HUES48 (cell line): Measurements from ENCODE around the gene DDAH1.
A peak's percentile ranks its signal among the peaks of the same experiment; 100 is the strongest.

ENCODE experiments used
- H3K27ac ChIP-seq: one replicate; pipeline ENCODE4 v1.7.0; 2013; ENCODE audit warnings: low read depth, low read length, inconsistent platforms
- H3K27me3 ChIP-seq: 2 replicates; pipeline ENCODE4 v1.6.1; 2013; ENCODE audit warnings: mild to moderate bottlenecking, low read length; ENCODE audit not compliant: control insufficient read depth, insufficient read depth
- H3K36me3 ChIP-seq: 2 replicates; pipeline ENCODE4 v1.6.1; 2013; ENCODE audit warnings: low read length; ENCODE audit not compliant: control insufficient read depth, insufficient read depth
- H3K4me1 ChIP-seq: 2 replicates; pipeline ENCODE4 v1.6.1; 2013; ENCODE audit warnings: mild to moderate bottlenecking, low read length; ENCODE audit not compliant: control insufficient read depth, insufficient read depth
- H3K4me3 ChIP-seq: 2 replicates; pipeline ENCODE4 v1.5.1; 2013; ENCODE audit warnings: mild to moderate bottlenecking, low read depth, low read length
- H3K9ac ChIP-seq: 2 replicates; pipeline ENCODE4 v1.6.1; 2013; ENCODE audit warnings: mild to moderate bottlenecking, low read depth, low read length, moderate library complexity
- H3K9me3 ChIP-seq: 2 replicates; pipeline ENCODE4 v1.6.1; 2013; ENCODE audit warnings: low read length; ENCODE audit not compliant: control insufficient read depth, insufficient read depth

DDAH1 gene

DNA sequence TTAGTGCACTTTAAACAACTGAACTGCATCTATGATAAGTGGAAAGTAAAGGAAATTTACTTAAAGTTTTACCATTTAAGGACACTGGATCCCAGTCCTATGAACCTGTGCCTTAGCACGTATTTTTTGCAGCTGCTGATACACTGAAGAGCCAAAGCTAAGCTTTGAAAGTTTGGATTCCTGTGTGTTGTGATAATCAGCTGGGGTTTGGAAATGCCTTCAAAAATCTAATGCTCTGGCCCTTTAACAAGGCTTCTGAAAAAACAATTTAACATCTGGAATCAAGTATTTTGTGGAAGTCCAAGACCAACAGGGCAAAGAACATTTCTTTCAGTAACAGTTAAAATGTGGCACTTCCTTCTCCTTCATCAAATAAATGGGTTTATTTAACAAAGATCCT lies 51.8 kb downstream of the DDAH1 start:
- H3K27ac ChIP-seq, result no peak overlapping the region
- H3K9me3 ChIP-seq, result no peaks in the 10 kb centered on the region
- no peak overlapping the region; the same call in 1 of the 2 replicates for H3K9ac ChIP-seq
- H3K27me3 ChIP-seq, result no peaks in the 10 kb centered on the region
- no peak overlapping the region for H3K4me3 ChIP-seq
- H3K36me3 ChIP-seq, result no peaks in the 10 kb centered on the region
- H3K4me1 ChIP-seq, result peaks cover 24% of the 10 kb centered on the region

DNA sequence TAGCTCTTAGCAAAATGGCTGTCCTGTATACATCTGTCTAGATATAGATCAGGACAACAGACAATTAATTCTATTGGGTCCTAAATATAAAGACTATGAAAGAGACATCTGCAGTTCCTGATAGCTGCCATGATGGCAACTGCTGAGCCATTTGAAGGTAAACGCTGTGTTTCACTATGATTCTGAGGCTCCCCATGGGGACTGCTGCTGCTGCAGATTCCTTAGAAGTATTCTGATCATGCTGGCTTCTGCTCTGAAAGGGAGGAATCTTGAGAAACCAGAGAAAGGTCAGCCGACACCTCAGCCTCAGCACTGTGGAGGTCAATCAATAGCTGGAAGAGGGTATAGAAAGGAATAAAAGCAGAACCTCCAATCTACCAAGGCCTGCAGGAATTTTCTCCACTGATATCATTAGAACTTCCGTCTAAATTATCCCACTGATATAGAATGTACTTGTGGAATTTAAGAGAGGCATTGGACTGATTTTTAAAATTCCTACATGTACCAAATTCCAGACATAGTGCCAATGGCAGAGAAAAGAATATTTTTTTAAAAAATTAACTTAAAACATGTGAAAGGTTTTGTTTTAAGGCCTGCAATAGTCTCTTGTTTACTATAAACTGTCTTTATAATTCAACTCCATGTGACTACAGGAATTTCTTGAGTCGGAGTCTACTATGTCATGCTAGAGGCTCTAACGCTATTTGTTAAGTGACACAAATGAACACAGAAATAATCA lies 53.2 kb downstream of the DDAH1 start:
- Histone ChIP-seq H3K4me3 (no peak overlapping the region), H3K4me1 (peaks cover 34% of the 10 kb centered on the region), H3K27me3 (no peaks in the 10 kb centered on the region), H3K9ac (no peak overlapping the region), H3K9me3 (no peaks in the 10 kb centered on the region), H3K36me3 (no peaks in the 10 kb centered on the region), H3K27ac (peak overlapping the region; percentile 68)

DNA sequence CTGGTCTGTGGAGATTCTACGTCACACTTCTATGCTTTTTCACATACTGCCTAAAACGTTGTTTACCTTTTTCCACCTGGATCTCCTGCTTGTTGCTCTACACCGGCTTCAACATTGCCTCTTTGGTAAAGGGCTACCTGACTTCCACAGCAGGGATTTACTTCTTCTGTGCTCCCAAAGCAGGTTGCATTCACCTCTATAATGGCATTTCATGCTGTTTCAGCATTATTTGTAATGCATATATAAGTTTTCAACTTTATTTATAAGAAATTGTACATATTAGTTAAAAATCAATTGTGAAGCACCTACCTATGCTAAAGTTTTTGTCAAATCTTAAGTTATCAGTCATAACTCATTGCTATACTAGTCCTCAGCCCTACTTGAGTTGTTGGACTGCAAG lies 55.4 kb downstream of the DDAH1 start:
- Histone ChIP-seq H3K27ac (no peak overlapping the region), H3K36me3 (no peaks in the 10 kb centered on the region), H3K27me3 (no peaks in the 10 kb centered on the region), H3K9me3 (no peaks in the 10 kb centered on the region), H3K4me1 (peaks cover 43% of the 10 kb centered on the region), H3K4me3 (no peak overlapping the region), H3K9ac (no peak overlapping the region)

DNA sequence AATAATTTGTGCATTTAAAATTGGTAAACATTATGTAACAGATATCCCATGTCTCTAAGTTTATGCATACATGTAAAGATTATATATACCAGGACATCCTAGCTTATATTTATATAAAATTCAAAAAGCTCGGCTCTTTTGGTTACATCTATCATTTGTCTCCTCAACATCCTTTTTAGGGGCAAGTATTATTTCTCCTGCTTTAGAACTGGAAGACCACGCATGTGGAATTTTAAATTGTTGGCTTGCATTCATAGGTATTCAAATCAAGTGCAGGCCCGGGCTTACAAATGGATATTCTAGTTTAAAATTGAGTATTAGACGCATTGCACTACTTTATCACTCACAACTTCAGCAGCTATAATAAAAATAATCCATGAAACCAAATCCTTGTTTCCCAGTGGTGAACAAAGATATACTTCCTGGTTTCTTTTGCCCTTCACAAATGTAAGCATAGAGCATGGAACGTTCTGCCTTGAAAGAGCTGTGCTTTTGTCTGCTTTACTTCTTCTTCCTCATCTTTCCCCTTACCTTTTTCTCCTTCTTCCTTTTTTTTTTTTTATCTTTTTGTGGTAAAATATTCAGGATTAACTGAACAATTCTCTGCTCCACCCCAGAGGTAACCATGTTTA lies 57.1 kb downstream of the DDAH1 start:
- no peaks in the 10 kb centered on the region for H3K9me3 ChIP-seq
- H3K36me3 ChIP-seq, result no peaks in the 10 kb centered on the region
- H3K4me3 ChIP-seq, result no peak overlapping the region
- peaks cover 37% of the 10 kb centered on the region for H3K4me1 ChIP-seq
- no peak overlapping the region for H3K9ac ChIP-seq
- H3K27me3 ChIP-seq, result no peaks in the 10 kb centered on the region
- H3K27ac ChIP-seq, result no peak overlapping the region

DNA sequence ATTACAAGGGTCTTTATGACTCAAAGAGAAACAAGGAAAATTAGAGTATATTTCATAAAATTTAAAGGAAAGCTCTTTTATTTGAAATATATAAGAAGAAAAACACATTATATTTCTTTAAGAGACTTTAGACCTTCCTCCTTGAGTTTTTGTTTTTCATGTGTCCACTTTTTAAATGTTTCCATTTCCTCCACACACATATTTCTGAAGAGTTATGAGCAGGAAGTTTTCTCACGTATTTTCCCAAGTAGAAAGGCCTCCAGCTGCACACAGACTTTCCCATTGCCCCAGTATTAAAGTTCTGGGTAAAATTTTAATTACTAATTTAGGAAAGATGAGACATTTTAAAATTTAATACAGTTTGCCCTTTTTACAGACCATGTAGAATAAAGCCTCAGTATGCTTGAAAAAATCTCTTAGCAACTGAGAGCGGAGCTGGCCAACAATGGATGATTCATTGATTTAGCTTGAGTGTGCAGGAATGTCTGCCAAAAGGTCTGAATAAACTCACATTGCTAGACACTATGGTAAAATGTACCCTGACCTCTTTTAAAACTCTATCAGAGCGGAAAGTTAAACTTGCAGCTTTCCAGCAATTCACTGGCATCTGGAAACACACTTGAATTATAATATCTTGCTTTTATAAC lies 57.9 kb downstream of the DDAH1 start:
- Histone ChIP-seq H3K27ac (no peak overlapping the region), H3K4me1 (peaks cover 33% of the 10 kb centered on the region), H3K9ac (no peak overlapping the region), H3K4me3 (no peak overlapping the region), H3K9me3 (no peaks in the 10 kb centered on the region), H3K36me3 (no peaks in the 10 kb centered on the region), H3K27me3 (no peaks in the 10 kb centered on the region)

DNA sequence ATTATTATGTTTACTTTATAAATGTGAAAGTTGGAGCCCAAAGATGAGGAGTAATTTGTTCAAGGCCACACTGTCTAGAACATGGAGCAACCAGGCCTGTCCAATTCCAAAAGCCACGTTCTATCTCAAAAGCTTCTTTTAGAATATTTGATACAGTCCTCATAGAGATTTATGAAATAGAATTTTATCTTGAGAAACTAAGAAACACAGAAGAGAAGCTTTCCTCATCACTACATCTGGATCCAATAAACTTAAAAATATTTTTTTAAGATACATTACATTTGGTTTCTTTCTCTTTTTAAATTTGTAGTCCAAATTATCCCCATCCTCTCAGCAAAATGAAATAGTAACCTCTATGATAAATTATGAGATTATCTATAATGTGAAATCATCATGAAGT lies 58.9 kb downstream of the DDAH1 start:
- peaks cover 24% of the 10 kb centered on the region for H3K4me1 ChIP-seq
- no peaks in the 10 kb centered on the region for H3K27me3 ChIP-seq
- no peaks in the 10 kb centered on the region for H3K9me3 ChIP-seq
- no peak overlapping the region for H3K27ac ChIP-seq
- H3K9ac ChIP-seq, result no peak overlapping the region
- H3K36me3 ChIP-seq, result no peaks in the 10 kb centered on the region
- no peak overlapping the region for H3K4me3 ChIP-seq

DNA sequence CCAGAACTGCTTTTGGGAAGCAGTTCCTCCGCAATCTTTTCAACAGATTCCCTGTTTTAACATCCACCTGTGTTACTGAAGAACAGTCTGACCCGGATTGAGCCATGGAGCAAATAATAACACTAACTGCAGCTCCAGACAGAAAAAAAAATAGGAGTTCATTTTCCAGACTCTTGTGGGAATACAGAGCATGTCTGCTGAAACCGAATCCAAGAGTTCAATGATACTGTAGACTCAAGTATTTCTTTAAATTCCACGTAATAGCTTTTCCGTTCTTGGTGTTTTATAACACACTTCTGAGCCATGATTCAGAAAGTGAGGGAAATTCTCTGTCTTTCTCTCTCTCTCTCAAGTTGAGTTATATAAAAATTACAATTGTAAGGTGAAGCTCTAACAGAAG lies 60.6 kb downstream of the DDAH1 start:
- Histone ChIP-seq H3K9ac (no peak overlapping the region), H3K4me1 (peaks cover 32% of the 10 kb centered on the region), H3K36me3 (no peaks in the 10 kb centered on the region), H3K4me3 (no peak overlapping the region), H3K27me3 (no peaks in the 10 kb centered on the region), H3K27ac (no peak overlapping the region), H3K9me3 (no peaks in the 10 kb centered on the region)

DNA sequence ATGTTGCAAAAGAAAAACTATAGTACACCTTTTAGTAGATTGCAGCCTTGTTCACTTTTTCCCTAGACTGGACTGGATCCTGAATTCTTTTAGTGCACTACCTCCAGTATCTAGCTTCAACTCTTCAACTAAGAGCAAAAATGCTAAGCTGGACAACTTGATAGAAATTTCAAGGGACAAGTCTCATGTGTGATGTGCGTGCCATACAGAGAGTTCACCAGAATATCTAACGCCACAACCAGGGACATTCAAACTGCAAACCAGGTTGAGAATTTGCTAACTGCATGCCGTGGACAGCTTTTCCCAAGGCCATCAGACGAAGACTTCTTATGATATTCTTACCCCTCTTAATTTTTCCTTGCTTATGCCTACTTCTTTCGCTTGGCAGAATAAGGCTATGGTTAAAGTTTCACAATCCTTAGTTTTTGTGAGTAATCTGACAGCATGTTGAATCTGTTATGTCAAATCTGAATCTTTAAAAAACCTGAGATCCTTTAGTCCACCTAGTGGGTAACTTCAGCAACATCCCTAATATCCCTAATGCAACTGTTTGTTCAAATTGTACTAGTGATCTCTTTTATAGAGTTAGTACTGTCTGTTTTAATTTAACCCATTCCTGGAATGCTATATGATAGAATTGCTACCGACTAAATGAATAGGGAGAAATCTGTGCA lies 66.4 kb downstream of the DDAH1 start:
- Histone ChIP-seq H3K4me1 (peaks cover 54% of the 10 kb centered on the region), H3K9ac (no peak overlapping the region), H3K36me3 (no peaks in the 10 kb centered on the region), H3K9me3 (no peaks in the 10 kb centered on the region), H3K27ac (no peak overlapping the region), H3K4me3 (no peak overlapping the region), H3K27me3 (no peaks in the 10 kb centered on the region)

DNA sequence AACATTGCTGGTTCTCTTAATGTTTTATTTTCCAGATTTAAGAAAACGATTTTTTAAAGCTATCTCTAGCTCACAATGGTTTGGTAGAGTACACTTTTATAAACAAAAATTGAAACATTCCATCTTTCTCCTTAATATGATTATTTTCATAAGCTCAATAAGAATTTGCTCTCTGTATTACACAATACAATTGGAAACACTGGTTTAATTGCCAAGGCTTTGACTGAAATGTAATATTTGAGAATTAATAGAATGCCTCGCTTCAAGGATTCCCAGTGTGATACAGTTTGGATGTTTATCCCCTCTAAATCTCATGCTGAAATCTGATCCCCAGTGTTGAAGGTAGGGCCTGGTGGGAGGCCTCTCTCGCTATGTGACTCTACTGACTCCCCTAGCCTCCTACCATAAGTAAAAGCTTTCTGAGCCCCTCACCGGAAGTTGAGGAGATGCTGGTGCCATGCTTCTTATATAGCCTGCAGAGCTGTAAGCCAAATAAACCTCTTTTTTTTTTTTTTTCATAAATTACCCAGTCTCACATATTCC lies 67.4 kb downstream of the DDAH1 start:
- no peaks in the 10 kb centered on the region for H3K9me3 ChIP-seq
- H3K27me3 ChIP-seq, result no peaks in the 10 kb centered on the region
- H3K4me3 ChIP-seq, result no peak overlapping the region
- H3K27ac ChIP-seq, result no peak overlapping the region
- peaks cover 60% of the 10 kb centered on the region for H3K4me1 ChIP-seq
- H3K9ac ChIP-seq, result no peak overlapping the region
- no peaks in the 10 kb centered on the region for H3K36me3 ChIP-seq

DNA sequence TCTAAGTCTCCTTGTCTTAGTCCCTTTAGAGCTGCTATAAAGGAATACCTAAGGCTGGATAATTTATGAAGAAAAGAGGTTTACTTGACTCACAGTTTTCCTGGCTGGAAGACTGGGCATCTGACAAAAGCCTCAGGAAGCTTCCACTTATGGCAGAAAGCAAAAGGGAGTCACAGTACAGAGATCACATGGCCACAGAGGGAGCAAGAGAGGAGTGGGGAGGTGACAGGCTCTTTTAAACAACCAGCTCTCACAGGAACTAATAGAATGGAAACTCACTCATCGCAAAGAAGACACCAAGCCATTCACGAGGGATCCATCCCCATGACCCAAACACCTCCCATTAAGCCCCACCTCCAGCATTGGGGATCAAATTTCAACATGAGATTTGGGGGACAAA lies 68.8 kb downstream of the DDAH1 start:
- Histone ChIP-seq H3K27ac (no peak overlapping the region), H3K9ac (no peak overlapping the region), H3K9me3 (no peaks in the 10 kb centered on the region), H3K4me1 (peaks cover 60% of the 10 kb centered on the region), H3K27me3 (no peaks in the 10 kb centered on the region), H3K4me3 (no peak overlapping the region), H3K36me3 (no peaks in the 10 kb centered on the region)
